ENCODE data around the gene ARL15. TPM values are rescaled to one million over a fixed set of nuclear protein-coding genes. Genes with fewer than 3 reads are reported as not detected.
"Not testable (repeated sequence)": the region's sequence is repeated elsewhere in the genome, so short reads cannot be mapped to it uniquely, and the experiment has no call there.

Gene ARL15
- total RNA-seq, 1 experiment from 2014 or later: 6.9 TPM

DNA sequence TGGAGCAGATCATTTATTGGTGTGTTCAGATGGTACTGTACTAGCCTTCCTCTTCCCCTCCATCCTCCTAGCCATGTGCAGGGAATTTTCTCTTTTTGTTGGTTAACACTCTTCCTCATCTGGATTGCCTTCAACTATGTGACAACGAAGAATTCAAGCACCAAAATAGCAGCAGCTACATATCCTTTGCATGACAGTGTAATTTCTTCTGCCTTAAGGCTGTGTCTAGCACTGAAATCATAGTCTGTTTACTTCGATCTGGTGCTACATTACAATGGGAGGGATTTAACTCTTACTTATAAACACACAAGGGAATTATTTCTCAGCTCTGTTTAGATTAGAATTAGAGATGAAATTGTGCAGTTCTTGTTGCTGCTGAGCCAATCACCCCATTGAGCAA, 260.4 kb downstream of the ARL15 start:
- Histone ChIP-seq H3K27me3 (ENCODE audit: low read length) (no peaks in the 10 kb centered on the region), H3F3A (ENCODE audit: low read length, unreplicated experiment) (no peaks in the 10 kb centered on the region), H3K9ac (ENCODE audit: low read length) (no peak overlapping the region), H2AFZ (ENCODE audit: low read length) (no peak overlapping the region), H4K20me1 (ENCODE audit: low read length) (no peaks in the 10 kb centered on the region), H3K36me3 (ENCODE audit: low read depth, low read length) (no peaks in the 10 kb centered on the region), H3K27ac (ENCODE audit: low read length) (no peak overlapping the region), H3K9me2 (replicated peaks; ENCODE audit: low read length) (no peaks in the 10 kb centered on the region), H3K4me3 (ENCODE audit: low read length) (no peak overlapping the region), H3K4me1 (ENCODE audit: insufficient read depth, low read length) (no peaks in the 10 kb centered on the region), H3K9me3 (ENCODE audit: low read length) (no peaks in the 10 kb centered on the region), H3K4me2 (ENCODE audit: low read length) (no peak overlapping the region), H3K79me2 (ENCODE audit: low read length) (no peaks in the 10 kb centered on the region)
- ATAC-seq (no peak), DNase-seq (no peak)
- BruUV-seq (replicated peaks): no TSS peak
- intact Hi-C loops (cut with micrococcal nuclease): no loop called here
- CTCF ChIA-PET: no interaction called here
- POLR2A ChIA-PET (ENCODE audit: unreplicated experiment): no interaction called here
- TF ChIP-seq EZH2phosphoT487 (IDR thresholded peaks at IDR 0.05; ENCODE audit: borderline replicate concordance, low read length) (no peak), EZH2 (IDR thresholded peaks at IDR 0.05; ENCODE audit: low read length, unreplicated experiment) (no peak)
- TF ChIP-seq, protein P1, sequence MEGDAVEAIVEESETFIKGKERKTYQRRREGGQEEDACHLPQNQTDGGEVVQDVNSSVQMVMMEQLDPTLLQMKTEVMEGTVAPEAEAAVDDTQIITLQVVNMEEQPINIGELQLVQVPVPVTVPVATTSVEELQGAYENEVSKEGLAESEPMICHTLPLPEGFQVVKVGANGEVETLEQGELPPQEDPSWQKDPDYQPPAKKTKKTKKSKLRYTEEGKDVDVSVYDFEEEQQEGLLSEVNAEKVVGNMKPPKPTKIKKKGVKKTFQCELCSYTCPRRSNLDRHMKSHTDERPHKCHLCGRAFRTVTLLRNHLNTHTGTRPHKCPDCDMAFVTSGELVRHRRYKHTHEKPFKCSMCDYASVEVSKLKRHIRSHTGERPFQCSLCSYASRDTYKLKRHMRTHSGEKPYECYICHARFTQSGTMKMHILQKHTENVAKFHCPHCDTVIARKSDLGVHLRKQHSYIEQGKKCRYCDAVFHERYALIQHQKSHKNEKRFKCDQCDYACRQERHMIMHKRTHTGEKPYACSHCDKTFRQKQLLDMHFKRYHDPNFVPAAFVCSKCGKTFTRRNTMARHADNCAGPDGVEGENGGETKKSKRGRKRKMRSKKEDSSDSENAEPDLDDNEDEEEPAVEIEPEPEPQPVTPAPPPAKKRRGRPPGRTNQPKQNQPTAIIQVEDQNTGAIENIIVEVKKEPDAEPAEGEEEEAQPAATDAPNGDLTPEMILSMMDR (conservative IDR thresholded peaks at IDR 0.05; ENCODE audit: low read depth, low read length): no peak

DNA sequence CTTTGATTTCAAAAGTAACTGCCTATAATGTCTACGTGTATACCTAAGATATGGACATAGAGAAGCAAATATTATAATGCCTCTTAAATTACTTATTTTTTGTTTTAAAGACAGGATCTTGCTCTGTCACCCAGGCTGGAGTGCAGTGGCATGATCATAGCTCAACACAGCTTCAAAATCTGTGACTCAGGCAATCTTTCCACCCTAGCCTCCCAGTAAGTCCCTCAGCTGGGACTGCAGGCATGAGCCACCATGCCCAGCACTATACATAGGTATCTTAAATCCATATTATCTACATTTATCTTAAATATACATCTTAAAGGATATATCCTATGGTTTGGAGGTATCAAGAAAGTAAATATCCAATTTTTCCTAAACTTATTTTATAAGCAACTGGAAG, 261.2 kb downstream of the ARL15 start:
- Histone ChIP-seq H3K9me2 (replicated peaks; ENCODE audit: low read length) (no peaks in the 10 kb centered on the region), H3K79me2 (ENCODE audit: low read length) (no peaks in the 10 kb centered on the region), H3F3A (ENCODE audit: low read length, unreplicated experiment) (no peaks in the 10 kb centered on the region), H3K9me3 (ENCODE audit: low read length) (no peaks in the 10 kb centered on the region), H3K9ac (ENCODE audit: low read length) (no peak overlapping the region), H4K20me1 (ENCODE audit: low read length) (no peaks in the 10 kb centered on the region), H3K4me2 (ENCODE audit: low read length) (no peak overlapping the region), H3K4me3 (ENCODE audit: low read length) (no peak overlapping the region), H3K36me3 (ENCODE audit: low read depth, low read length) (no peaks in the 10 kb centered on the region), H2AFZ (ENCODE audit: low read length) (no peak overlapping the region), H3K27me3 (ENCODE audit: low read length) (no peaks in the 10 kb centered on the region), H3K27ac (ENCODE audit: low read length) (no peak overlapping the region), H3K4me1 (ENCODE audit: insufficient read depth, low read length) (no peaks in the 10 kb centered on the region)
- ChIA-PET POLR2A (ENCODE audit: unreplicated experiment) (no interaction called here), CTCF (no interaction called here)
- ATAC-seq: no peak
- intact Hi-C loops (cut with micrococcal nuclease): no loop called here
- DNase-seq: no peak
- no peak for TF ChIP-seq EZH2phosphoT487 (IDR thresholded peaks at IDR 0.05; ENCODE audit: borderline replicate concordance, low read length)
- no peak for TF ChIP-seq EZH2 (IDR thresholded peaks at IDR 0.05; ENCODE audit: low read length, unreplicated experiment)
- TF ChIP-seq, protein P1 (conservative IDR thresholded peaks at IDR 0.05; ENCODE audit: low read depth, low read length): no peak
- no TSS peak for BruUV-seq (replicated peaks)

DNA sequence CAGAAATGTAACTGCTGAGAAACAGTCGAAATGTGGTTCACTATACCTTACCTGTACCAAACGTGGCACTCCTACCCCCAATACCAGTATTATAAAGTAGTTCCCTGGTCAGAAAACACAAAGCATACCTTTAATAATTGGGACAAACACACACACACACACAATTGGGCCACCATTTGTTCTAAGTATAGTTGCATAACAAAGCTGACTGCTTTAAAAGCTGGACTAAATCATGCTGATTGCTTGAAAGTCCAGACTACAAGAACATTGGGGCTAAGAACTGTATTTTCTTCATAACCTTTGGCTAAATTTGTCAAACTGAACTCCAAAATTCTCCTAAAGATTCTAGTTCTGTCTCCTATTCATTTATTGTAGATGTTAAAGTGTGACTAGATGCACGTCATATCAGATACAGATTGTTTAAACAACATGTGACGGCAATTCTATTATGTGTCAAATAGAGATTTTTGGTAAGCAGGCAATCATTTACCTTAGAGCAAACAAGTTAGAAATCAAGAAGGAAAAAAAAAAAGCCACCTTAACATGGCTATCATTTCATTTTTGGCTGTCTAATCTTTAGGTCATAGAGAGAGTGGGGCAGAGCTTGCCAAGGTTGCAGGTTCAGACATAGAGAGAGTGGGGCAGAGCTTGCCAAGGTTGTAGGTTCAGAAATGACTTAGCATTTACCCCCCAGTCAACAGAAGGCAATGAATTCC, 265.1 kb downstream of the ARL15 start:
- H4K20me1 ChIP-seq (ENCODE audit: low read length): no peaks in the 10 kb centered on the region
- intact Hi-C loops (cut with micrococcal nuclease): no loop called here
- no peak overlapping the region for H3K4me2 ChIP-seq (ENCODE audit: low read length)
- no peaks in the 10 kb centered on the region for H3F3A ChIP-seq (ENCODE audit: low read length, unreplicated experiment)
- H3K9me3 ChIP-seq (ENCODE audit: low read length): no peaks in the 10 kb centered on the region
- no peak overlapping the region for H3K27ac ChIP-seq (ENCODE audit: low read length)
- ATAC-seq: no peak
- no peak overlapping the region for H2AFZ ChIP-seq (ENCODE audit: low read length)
- no peak for DNase-seq
- H3K36me3 ChIP-seq (ENCODE audit: low read depth, low read length): no peaks in the 10 kb centered on the region
- no peak for TF ChIP-seq EZH2 (IDR thresholded peaks at IDR 0.05; ENCODE audit: low read length, unreplicated experiment)
- no peak for TF ChIP-seq EZH2phosphoT487 (IDR thresholded peaks at IDR 0.05; ENCODE audit: borderline replicate concordance, low read length)
- TF ChIP-seq, protein P1 (conservative IDR thresholded peaks at IDR 0.05; ENCODE audit: low read depth, low read length): no peak
- H3K27me3 ChIP-seq (ENCODE audit: low read length): no peaks in the 10 kb centered on the region
- POLR2A ChIA-PET (ENCODE audit: unreplicated experiment): no interaction called here
- no peak overlapping the region for H3K4me3 ChIP-seq (ENCODE audit: low read length)
- CTCF ChIA-PET: no interaction called here
- no TSS peak for BruUV-seq (replicated peaks)
- H3K79me2 ChIP-seq (ENCODE audit: low read length): no peaks in the 10 kb centered on the region
- H3K9me2 ChIP-seq (replicated peaks; ENCODE audit: low read length): no peaks in the 10 kb centered on the region
- H3K4me1 ChIP-seq (ENCODE audit: insufficient read depth, low read length): no peaks in the 10 kb centered on the region
- no peak overlapping the region for H3K9ac ChIP-seq (ENCODE audit: low read length)

DNA sequence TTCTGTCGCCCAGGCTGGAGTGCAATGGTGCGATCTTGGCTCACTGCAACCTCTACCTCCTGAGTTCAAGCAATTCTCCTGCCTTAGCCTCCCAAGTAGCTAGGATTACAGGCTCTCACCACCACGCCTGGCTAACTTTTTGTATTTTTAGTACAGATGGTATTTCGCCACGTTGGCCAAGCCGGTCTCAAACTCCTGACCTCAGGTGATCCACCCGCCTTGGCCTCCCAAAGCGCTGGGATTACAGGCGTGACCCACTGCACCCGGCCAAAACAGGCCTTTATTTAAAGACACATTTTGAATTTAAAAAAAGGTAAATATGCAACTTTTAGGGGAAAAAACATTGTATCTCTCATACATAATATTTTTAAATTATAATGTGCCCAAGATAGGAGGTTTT, 266.1 kb downstream of the ARL15 start:
- ATAC-seq; H3K79me2 ChIP-seq (ENCODE audit: low read length); CTCF ChIA-PET; H3K4me3 ChIP-seq (ENCODE audit: low read length); H2AFZ ChIP-seq (ENCODE audit: low read length); H3K27me3 ChIP-seq (ENCODE audit: low read length); BruUV-seq (replicated peaks); DNase-seq; POLR2A ChIA-PET (ENCODE audit: unreplicated experiment); H4K20me1 ChIP-seq (ENCODE audit: low read length); H3K4me2 ChIP-seq (ENCODE audit: low read length); H3K9me3 ChIP-seq (ENCODE audit: low read length); H3K4me1 ChIP-seq (ENCODE audit: insufficient read depth, low read length); H3F3A ChIP-seq (ENCODE audit: low read length, unreplicated experiment); H3K36me3 ChIP-seq (ENCODE audit: low read depth, low read length); H3K9me2 ChIP-seq (replicated peaks; ENCODE audit: low read length); H3K9ac ChIP-seq (ENCODE audit: low read length); H3K27ac ChIP-seq (ENCODE audit: low read length); intact Hi-C loops (cut with micrococcal nuclease): not testable (repeated sequence)

Measured in PC-3 (cell line).